GM23338 (cell line): ENCODE data around the gene KIF24.

Source experiments
- CREB1 ChIP-seq: fragments of 250-450 bp; sonication (Bioruptor Pico); IDR thresholded peaks from 2 replicates; pipeline ENCODE4 v1.5.0; 2020; ENCODE audit warnings: low read depth, mild to moderate bottlenecking, moderate library complexity
- CTCF ChIP-seq, 2 experiments: fragments of 200-600 bp in 1 of 2; sonication (generic) in 1 of 2; conservative IDR thresholded peaks; 2 replicates each; pipeline versions ENCODE4 v1.5.1 to v1.6.1; 2016 to 2017; ENCODE audit warnings: antibody characterized with exemption in 2 of 2, low read depth in 2 of 2, mild to moderate bottlenecking in 2 of 2, moderate library complexity in 1 of 2
- ETS1 ChIP-seq: IDR thresholded peaks from 2 replicates; pipeline ENCODE4 v1.6.1; 2016; ENCODE audit warnings: antibody characterized with exemption
- EZH2 ChIP-seq: fragments of 200-600 bp; sonication (generic); IDR thresholded peaks from one replicate; pipeline ENCODE4 v1.8.0; 2017; ENCODE audit warnings: antibody characterized with exemption, mild to moderate bottlenecking, low read depth; ENCODE audit not compliant: unreplicated experiment
- EZH2phosphoT487 ChIP-seq: fragments of 200-600 bp; sonication (generic); IDR thresholded peaks from one replicate; pipeline ENCODE4 v1.8.1; 2018; ENCODE audit warnings: antibody characterized with exemption; ENCODE audit not compliant: unreplicated experiment
- POLR2AphosphoS5 ChIP-seq: IDR thresholded peaks from 2 replicates; pipeline ENCODE4 v1.6.1; 2016; ENCODE audit warnings: antibody characterized with exemption, low read depth
- REST ChIP-seq: IDR thresholded peaks from one replicate; pipeline ENCODE4 v1.6.1; 2018; ENCODE audit warnings: antibody characterized with exemption; ENCODE audit not compliant: unreplicated experiment

- no peak for TF ChIP-seq EZH2
- TF ChIP-seq CTCF (conservative IDR thresholded peaks at IDR 0.05; ENCODE audit: low read depth in 2 of 2) = no peak
- TF ChIP-seq POLR2AphosphoS5 = no peak
- TF ChIP-seq CREB1 (CRISPR knock-in tag) = no peak
- TF ChIP-seq REST = no peak
- TF ChIP-seq ETS1 = no peak
- TF ChIP-seq EZH2phosphoT487 = no peak
These were observed 33.6 kb upstream of the KIF24 start for GRCh38 chr9:34362614-34363214.
